ENCODE data around the gene VTI1A.

GRCh38 chr10:112402917-112403316, 44.1 kb upstream of the VTI1A start:
- TF ChIP-seq EZH2 (IDR thresholded peaks at IDR 0.05; ENCODE audit: borderline replicate concordance, low read length), result no peak
- no peak for TF ChIP-seq CTCF (conservative IDR thresholded peaks at IDR 0.05 in 1 of 2, IDR thresholded peaks at IDR 0.05 in 1 of 2; ENCODE audit: extremely low read depth in 1 of 2, insufficient read depth in 1 of 2, low read depth in 1 of 2, low read length in 2 of 2)
